Stimulated activated naive CD8-positive, alpha-beta T cell treated with anti-CD3 and anti-CD28 coated beads, Interleukin-15, amount 100 ng/mL, for 72 hours (primary cell): Measurements from ENCODE around the gene KIRREL3.

Experiments
- ATAC-seq: fragments of 150-1000 bp; cut with Tn5 transposase; 2 replicates; pipeline ENCODE4 v1.10.0; 2021; ENCODE audit warnings: mild to moderate bottlenecking, moderate library complexity
- DNase-seq, 2 donors: peaks; one replicate each; pipeline ENCODE4 v3.0.0; 2021 to 2022
- H3K27ac Mint-ChIP-seq, 2 donors: one replicate each; pipeline ENCODE4 v1.8.0; 2022; ENCODE audit warnings: mild to moderate bottlenecking in 2 of 2, mixed read lengths in 2 of 2, moderate library complexity in 2 of 2
- H3K27me3 Mint-ChIP-seq: one replicate; pipeline ENCODE4 v1.8.0; 2022; ENCODE audit warnings: mixed read lengths
- H3K4me1 Mint-ChIP-seq: one replicate; pipeline ENCODE4 v1.8.0; 2022; ENCODE audit warnings: mild to moderate bottlenecking, mixed read lengths
- H3K4me3 Mint-ChIP-seq, 2 donors: one replicate each; pipeline ENCODE4 v1.8.0; 2022; ENCODE audit warnings: mild to moderate bottlenecking in 2 of 2, mixed read lengths in 2 of 2, moderate library complexity in 1 of 2
- H3K9me3 Mint-ChIP-seq, 2 donors: one replicate each; pipeline ENCODE4 v1.8.0; 2022; ENCODE audit warnings: mixed read lengths in 2 of 2

Gene KIRREL3

DNA sequence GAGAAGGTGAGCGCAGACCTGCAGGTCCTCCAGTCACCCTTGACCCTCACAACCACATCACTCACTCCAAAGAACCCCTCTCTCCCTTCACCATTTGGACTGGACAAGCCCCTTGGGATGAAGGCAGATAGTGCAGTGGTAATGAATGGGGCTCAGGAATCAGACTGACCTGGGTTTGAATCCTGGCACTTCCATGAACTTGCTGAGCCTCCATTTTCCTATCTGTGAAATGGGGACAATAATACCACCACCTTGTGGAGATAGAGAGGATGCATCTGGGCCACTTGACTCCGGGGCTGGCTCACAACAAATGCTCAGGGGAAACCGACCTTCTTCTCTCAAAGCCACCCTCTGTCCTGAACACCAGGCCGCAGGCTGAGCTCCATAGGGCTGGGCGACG, 467.0 kb downstream of the KIRREL3 start:
- Mint-ChIP-seq H3K4me1 (no peaks in the 10 kb centered on the region), H3K4me3 (no peak overlapping the region), H3K27me3 (peaks cover 9% of the 10 kb centered on the region), H3K27ac (no peak overlapping the region), H3K9me3 (no peaks in the 10 kb centered on the region)
- no peak for DNase-seq
- ATAC-seq, result no peak

- H3K4me1 Mint-ChIP-seq, result no peaks in the 10 kb centered on the region
- H3K9me3 Mint-ChIP-seq, result no peaks in the 10 kb centered on the region
- no peak for DNase-seq
- H3K27me3 Mint-ChIP-seq, result peaks cover 9% of the 10 kb centered on the region
- ATAC-seq, result no peak
- H3K27ac Mint-ChIP-seq, result no peak overlapping the region
- H3K4me3 Mint-ChIP-seq, result no peak overlapping the region
Observed at GRCh38 chr11:126530416-126530815, 470.2 kb downstream of the KIRREL3 start.

DNA sequence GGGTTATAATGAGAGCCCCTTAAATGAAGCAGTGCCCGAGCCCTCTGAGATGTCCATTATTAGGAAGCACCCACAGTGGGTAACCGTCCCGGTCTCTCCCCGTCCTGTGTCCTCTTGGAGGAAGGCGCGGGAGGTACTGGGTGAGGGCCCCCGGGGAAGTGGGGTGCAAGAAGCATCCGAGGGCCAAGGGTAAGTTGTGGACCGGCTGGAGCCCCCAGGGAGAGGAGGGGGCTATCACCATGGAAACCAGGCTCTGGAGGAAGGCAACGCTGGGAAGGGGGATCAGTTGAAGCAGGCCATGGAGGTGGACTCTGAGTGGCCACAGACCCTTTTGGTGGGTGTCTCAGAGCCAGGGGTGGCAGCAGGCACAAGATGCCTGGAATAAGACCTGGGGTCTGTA, 471.5 kb downstream of the KIRREL3 start:
- Mint-ChIP-seq H3K9me3 (no peaks in the 10 kb centered on the region), H3K4me3 (no peak overlapping the region), H3K27ac (no peak overlapping the region), H3K4me1 (no peaks in the 10 kb centered on the region), H3K27me3 (peaks cover 9% of the 10 kb centered on the region)
- ATAC-seq (no peak), DNase-seq (no peak)

DNA sequence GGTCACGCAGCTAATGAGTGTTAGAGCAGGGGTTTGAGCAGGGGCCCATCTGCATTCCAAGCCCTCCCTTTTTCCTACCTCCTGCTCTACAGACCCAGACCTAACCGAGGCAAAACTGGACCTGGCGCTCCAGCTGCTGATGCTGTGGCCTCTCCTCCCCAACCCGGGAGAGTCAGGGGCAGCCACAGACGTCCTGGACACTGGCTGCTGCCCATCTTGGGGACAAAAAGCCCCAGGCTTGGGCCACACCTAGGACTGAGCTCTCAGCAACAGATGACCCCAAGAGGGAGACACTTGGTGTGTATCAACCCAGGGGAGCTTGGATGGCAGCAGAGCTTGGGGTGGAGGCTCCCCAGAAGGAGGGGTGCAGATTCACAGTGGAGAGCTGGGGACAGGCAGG, 472.5 kb downstream of the KIRREL3 start:
- Mint-ChIP-seq H3K4me3 (no peak overlapping the region), H3K27ac (no peak overlapping the region), H3K27me3 (peaks cover 17% of the 10 kb centered on the region), H3K9me3 (no peaks in the 10 kb centered on the region), H3K4me1 (no peaks in the 10 kb centered on the region)
- ATAC-seq, result no peak
- no peak for DNase-seq

DNA sequence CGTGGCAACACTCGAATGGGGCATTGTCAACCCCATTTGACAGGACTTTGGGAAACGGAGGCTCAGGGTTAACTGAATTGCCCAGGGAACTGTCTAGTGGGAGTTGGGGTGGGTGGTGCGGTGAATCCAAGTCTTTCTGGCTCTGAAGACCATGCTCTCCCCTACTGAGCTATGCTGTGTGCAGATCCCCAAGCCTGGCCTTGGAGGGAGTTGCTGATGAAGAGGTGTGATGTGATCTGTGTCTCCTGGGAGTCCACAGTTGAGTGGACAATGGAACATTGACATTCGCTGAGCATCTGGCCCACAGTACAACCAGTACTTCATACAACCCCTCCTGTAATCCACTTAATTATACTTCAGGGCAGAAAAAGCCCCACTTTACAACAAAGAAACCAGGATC, 472.9 kb downstream of the KIRREL3 start:
- DNase-seq (no peak), ATAC-seq (no peak)
- Mint-ChIP-seq H3K4me1 (no peaks in the 10 kb centered on the region), H3K27ac (no peak overlapping the region), H3K9me3 (no peaks in the 10 kb centered on the region), H3K4me3 (no peak overlapping the region), H3K27me3 (peaks cover 17% of the 10 kb centered on the region)

DNA sequence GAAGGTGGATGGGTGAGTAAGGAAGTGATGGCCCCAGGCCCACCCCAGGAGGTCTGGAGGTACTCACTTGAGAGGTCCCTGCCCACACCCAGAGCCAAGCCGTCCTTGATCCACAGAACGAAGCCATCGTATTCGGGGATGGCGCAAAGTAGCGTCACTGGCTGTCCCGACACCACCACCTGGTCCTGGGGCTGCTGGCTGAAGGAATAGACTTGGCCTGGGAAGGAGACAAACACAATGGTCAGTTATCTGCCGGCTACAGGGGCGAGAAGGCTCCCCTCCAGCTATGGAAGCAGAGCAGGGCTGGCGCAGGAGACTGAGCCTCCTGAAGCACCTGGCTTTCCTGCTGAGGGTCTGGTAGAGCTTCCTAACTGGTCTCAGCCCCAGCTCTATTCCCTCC, 474.1 kb downstream of the KIRREL3 start:
- no peaks in the 10 kb centered on the region for H3K4me1 Mint-ChIP-seq
- H3K9me3 Mint-ChIP-seq, result no peaks in the 10 kb centered on the region
- peaks cover 12% of the 10 kb centered on the region for H3K27me3 Mint-ChIP-seq

GRCh38 chr11:126525702-126526101, 474.9 kb downstream of the KIRREL3 start:
- no peak for DNase-seq
- Mint-ChIP-seq H3K27me3 (peaks cover 8% of the 10 kb centered on the region), H3K4me3 (no peak overlapping the region), H3K27ac (no peak overlapping the region), H3K9me3 (no peaks in the 10 kb centered on the region), H3K4me1 (no peaks in the 10 kb centered on the region)
- ATAC-seq, result no peak

More for the DNA sequence above, 474.1 kb downstream of the KIRREL3 start:
- H3K4me3 Mint-ChIP-seq, result no peak overlapping the region
- DNase-seq (no peak), ATAC-seq (no peak)
- no peak overlapping the region for H3K27ac Mint-ChIP-seq

- Mint-ChIP-seq H3K9me3 (no peaks in the 10 kb centered on the region), H3K27me3 (peaks cover 8% of the 10 kb centered on the region), H3K4me3 (no peak overlapping the region), H3K4me1 (no peaks in the 10 kb centered on the region), H3K27ac (no peak overlapping the region)
- ATAC-seq (no peak), DNase-seq (no peak)
Observed at GRCh38 chr11:126525216-126525615, 475.4 kb downstream of the KIRREL3 start.

- peaks cover 8% of the 10 kb centered on the region for H3K27me3 Mint-ChIP-seq
- ATAC-seq (no peak), DNase-seq (no peak)
- peak overlapping the region in 1 of 2 donors; percentile 55 for H3K27ac Mint-ChIP-seq
- H3K9me3 Mint-ChIP-seq, result no peaks in the 10 kb centered on the region
- no peaks in the 10 kb centered on the region for H3K4me1 Mint-ChIP-seq
- no peak overlapping the region for H3K4me3 Mint-ChIP-seq
Observed at GRCh38 chr11:126523441-126524205, 476.9 kb downstream of the KIRREL3 start.

DNA sequence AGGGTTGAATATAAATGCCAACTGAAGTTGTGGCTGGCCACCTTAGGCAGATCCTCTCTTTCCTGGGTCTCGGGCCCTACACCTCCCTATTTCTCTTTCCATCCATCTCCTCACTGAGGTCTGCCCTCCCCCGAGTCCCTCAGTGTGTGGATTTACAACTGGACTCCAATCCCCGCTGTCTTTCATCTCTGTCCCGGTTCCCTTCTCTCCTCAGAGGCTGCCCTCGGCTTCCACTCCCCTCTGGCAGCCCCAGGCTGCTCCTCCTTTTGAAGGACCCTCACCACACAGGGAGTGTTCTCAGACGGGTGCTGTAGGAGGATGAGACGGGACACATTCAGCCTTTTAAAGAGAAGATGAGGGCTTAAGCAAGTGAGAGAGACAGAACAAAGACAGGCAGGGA, 478.0 kb downstream of the KIRREL3 start:
- ATAC-seq (no peak), DNase-seq (no peak)
- no peak overlapping the region for H3K4me3 Mint-ChIP-seq
- H3K4me1 Mint-ChIP-seq, result no peaks in the 10 kb centered on the region
- H3K27me3 Mint-ChIP-seq, result peaks cover 8% of the 10 kb centered on the region
- H3K27ac Mint-ChIP-seq, result no peak overlapping the region
- no peaks in the 10 kb centered on the region for H3K9me3 Mint-ChIP-seq

GRCh38 chr11:126522152-126522551, 478.4 kb downstream of the KIRREL3 start:
- DNase-seq, result no peak
- no peaks in the 10 kb centered on the region for H3K9me3 Mint-ChIP-seq
- no peak for ATAC-seq
- H3K27me3 Mint-ChIP-seq, result peaks cover 8% of the 10 kb centered on the region
- H3K27ac Mint-ChIP-seq, result no peak overlapping the region
- no peaks in the 10 kb centered on the region for H3K4me1 Mint-ChIP-seq
- H3K4me3 Mint-ChIP-seq, result no peak overlapping the region

GRCh38 chr11:126521196-126521595, 479.4 kb downstream of the KIRREL3 start:
- ATAC-seq, result peak; percentile 8
- Mint-ChIP-seq H3K9me3 (no peaks in the 10 kb centered on the region), H3K4me3 (no peak overlapping the region), H3K4me1 (no peaks in the 10 kb centered on the region), H3K27ac (no peak overlapping the region), H3K27me3 (peaks cover 8% of the 10 kb centered on the region)
- DNase-seq, result no peak

- H3K4me3 Mint-ChIP-seq, result no peak overlapping the region
- no peak overlapping the region for H3K27ac Mint-ChIP-seq
- no peak for DNase-seq
- peaks cover 14% of the 10 kb centered on the region for H3K27me3 Mint-ChIP-seq
- no peaks in the 10 kb centered on the region for H3K4me1 Mint-ChIP-seq
- no peak for ATAC-seq
- no peaks in the 10 kb centered on the region for H3K9me3 Mint-ChIP-seq
Observed at GRCh38 chr11:126519764-126520734, 480.5 kb downstream of the KIRREL3 start.

DNA sequence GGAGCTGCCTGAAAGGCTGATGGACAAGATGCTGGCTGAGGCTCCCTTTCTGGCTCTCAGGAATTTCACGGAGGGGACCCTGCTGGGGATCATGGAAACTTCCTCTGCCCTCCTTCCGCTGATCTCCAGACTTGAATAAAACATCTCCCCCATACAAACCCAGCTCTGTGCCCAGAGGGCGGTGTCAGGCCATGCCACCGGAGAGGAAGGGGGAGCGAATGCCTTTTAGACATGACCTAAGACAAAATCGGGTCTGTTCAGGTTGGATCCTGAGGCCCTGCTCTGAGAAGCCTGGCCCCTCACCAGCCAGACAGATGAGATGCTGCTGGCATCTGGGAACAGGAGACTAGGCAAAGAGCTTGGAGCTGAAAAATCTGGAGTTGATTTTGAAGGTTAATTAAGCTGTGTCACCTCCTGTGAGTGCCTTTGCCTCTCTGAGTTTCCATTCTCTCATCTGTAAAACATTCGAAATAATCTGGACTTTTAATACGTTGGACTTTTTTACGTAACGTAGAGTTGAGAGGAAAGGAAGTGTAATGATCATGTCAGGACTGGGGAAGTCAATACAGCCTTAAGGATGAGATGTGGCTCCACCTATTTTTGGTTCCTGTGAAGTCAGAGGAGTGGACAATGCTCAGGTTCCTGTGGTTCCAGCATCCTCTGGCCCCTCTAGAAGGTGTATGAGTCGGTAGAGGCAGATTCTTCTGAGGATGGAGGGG, 481.4 kb downstream of the KIRREL3 start:
- Mint-ChIP-seq H3K9me3 (no peaks in the 10 kb centered on the region), H3K4me3 (no peak overlapping the region), H3K27me3 (peaks cover 17% of the 10 kb centered on the region), H3K27ac (no peak overlapping the region), H3K4me1 (no peaks in the 10 kb centered on the region)
- DNase-seq (no peak), ATAC-seq (no peak)

DNA sequence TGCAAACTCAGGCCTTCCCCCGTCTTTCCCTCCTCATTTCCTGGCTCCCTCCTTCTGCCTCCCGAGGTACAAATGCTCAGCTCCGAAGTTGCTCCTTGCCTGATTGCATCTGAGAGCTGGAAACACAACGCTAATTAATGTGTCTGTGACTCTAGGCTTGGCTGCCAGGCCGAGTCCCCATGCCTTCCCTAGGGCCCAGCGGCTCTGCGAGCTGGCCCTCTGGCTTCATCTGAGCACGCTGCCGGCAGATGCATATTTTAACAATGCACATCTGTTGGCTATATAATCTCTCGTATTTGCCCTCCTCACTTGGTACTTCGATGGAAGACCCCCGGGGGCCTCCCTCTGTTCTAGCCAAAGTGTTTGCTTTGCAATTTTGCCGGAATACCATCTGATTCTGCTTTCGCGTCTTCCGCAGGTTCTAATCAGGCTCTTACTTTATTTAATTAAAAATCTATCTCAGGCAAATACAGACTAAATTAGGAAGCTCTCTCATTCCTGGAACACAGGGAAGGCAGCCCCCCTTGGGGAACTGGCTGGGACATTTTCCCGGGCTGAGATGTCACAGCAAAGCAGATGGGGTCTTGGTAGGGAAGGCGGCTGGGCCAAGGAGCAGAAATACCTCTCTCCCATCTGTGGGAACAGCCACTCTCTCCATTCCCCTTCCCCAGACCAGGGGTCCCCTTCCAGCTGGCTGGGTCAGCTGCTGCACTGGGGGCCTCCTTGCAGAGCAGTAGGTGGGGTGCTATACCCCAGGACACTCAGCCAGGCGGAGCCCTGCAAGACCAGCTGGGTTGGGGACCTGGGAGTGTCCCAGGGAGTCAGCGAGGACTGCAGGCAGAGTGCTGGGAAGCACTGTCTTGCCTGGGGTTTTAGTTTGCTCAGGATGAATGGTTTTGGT, 482.2 kb downstream of the KIRREL3 start:
- Mint-ChIP-seq H3K27ac (peak overlapping the region in 1 of 2 donors; percentile 58), H3K27me3 (peaks cover 11% of the 10 kb centered on the region), H3K4me3 (no peak overlapping the region), H3K9me3 (no peaks in the 10 kb centered on the region), H3K4me1 (no peaks in the 10 kb centered on the region)
- ATAC-seq (no peak), DNase-seq (no peak)
